GM18498 (cell line): ENCODE data around the gene R3HDML.
"Not testable (repeated sequence)": the region's sequence is repeated elsewhere in the genome, so short reads cannot be mapped to it uniquely, and the experiment has no call there.

Experiments
- ATAC-seq: cut with Tn5 transposase; IDR thresholded peaks from one replicate; pipeline ENCODE4 v1.9.1; 2021; ENCODE audit warnings: mild to moderate bottlenecking, moderate library complexity; ENCODE audit not compliant: unreplicated experiment

R3HDML gene

DNA sequence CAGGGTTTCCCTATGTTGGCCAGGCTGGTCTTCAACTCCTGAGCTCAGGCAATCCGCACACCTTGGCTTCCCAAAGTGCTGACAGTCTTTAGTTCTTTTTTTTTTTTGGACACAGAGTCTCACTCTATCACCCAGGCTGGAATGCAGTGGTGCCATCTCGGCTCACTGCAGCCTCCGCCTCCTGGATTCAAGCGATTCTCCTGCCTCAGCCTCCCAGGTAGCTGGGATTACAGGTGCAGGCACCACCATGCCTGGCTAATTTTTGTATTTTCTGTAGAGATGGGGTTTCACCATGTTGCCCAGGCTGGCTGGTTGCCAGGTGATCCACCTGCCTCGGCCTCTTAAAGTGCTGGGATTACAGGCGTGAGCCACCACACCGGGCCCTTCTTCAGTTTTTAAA lies 9.1 kb upstream of the R3HDML start:
- not testable (repeated sequence) for ATAC-seq

DNA sequence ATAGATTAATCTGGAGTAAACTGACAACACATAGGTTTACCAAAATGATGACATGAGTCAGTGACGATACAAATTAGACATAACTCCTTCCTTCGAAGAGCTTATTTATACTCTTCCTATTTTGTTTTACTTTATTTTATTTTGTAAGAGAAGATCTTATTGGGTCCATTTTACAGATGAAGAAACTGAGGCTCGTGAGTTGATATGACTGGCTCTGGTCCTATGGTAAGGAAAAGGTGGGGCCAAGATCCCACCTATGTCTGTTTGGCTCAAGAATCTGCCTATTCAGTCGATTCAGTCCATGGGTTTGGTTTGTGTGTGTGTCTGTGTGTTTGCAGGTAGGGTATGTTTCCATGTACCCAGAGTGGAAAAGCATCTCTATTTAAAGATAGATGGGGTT lies 8.4 kb upstream of the R3HDML start:
- ATAC-seq, result no peak

DNA sequence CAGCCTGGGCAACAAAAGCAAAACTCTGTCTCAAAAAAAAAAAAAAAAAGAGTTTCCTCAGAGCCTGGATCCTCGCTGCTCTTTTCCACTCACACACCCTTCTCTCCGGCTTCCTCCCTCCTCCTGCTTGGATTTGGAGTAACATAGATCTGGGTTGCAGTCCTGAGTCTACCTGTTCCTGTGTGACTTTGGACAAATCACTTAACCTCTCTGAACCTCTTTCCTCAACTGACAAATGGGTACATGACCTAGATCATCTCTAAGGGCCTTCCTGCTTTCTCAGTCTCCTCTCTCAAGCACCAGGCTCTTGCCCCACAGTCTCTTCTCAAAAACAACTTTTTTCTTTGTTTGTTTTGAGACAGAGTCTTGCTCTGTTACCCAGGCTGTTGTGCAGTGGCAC lies 5.6 kb upstream of the R3HDML start:
- no peak for ATAC-seq

DNA sequence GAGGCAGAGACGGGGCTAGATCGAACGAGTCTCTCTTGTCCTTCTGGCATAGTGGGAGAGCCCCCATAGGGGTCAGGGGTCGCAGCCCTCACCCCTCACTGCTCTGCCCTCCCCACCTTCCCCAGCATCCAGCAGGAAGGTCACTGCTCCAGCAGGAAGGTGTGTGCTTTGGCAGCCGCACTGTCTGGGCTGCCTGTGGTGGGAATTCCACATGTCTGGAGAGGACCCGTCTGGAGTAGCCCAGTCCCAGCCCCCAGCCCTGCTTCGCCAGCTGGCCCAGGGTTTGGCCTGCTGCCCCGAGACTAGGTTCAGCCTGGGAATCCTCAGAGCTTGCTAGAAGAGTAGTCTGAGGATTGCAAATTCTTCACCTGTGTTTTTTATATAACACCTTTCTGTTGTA lies 2.5 kb upstream of the R3HDML start:
- no peak for ATAC-seq

DNA sequence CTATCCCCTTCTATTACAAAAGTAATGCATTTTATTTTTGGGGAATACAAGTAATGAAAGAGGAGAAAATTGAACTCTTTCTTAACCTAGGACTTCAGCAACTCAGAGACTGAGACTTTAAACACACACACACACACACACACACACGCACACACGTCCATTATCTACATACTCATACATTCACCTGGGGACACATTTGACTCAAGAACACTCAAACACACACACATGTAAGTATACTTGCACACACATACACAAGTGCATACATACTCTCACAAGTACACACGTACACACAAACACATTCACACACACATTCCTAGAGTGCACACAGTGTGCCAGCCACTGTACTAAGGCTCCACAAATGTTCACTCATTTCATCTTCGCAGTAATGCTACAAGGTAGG lies 2.1 kb upstream of the R3HDML start:
- no peak for ATAC-seq

DNA sequence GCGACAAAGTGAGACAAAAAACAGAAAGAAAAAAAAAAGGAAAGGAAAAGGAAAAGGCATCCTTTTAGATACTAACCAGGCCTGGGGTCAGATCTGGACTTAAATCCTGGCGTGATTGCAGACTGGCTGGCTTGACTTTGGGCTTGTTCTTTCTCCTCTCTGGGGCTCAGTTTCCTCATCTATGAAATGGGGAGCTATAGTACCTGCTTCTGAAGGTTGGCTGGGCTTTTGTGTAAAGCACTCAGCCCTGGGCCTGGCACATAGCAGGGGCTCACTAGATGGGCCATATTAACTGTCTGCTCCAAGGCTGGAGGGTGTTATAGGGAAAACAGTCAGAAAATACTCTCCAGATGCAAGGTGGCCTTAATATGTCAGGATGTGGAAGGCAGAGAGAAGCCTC lies 1.2 kb upstream of the R3HDML start:
- ATAC-seq, result no peak

DNA sequence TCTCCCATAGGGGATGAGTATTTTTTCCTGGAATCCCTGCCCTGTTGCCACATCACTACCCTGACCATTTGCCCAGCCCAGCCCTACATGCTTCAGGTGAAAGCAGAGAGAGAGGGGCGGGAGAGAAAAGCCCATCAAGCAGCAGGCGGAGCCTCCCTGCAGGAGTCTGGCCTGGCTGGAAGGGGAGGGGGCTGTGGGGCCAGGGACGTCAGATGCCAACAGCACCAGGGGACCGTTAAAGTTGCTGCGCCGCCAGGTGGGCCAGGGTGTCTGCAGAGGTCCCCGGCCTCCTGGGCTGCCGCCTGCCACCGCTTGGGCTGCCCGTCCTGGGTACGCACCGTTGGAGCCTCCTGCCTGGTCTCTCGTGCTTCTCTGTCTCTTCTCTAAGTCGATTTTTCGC lies 757 bp upstream of the R3HDML start:
- ATAC-seq, result no peak

DNA sequence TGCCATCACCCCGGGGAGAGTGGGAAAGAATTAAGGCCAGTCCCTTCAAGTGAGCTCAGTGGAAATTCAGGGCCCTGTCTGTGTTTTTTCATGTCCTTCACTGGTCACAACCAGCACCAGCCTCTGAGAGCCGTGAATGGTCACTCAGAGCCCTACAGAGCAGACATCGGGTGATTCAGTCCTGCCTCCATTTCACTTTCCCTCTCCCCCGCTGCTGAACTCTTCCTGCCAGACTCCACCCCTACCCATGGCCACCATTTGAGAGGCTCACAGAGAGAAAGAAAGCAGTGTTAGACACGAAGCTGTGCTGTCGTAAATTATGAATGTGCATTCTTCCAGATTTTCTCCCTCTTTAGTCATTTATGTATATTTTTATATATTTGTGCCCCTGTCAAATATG lies 5.4 kb downstream of the R3HDML start:
- ATAC-seq, result no peak

DNA sequence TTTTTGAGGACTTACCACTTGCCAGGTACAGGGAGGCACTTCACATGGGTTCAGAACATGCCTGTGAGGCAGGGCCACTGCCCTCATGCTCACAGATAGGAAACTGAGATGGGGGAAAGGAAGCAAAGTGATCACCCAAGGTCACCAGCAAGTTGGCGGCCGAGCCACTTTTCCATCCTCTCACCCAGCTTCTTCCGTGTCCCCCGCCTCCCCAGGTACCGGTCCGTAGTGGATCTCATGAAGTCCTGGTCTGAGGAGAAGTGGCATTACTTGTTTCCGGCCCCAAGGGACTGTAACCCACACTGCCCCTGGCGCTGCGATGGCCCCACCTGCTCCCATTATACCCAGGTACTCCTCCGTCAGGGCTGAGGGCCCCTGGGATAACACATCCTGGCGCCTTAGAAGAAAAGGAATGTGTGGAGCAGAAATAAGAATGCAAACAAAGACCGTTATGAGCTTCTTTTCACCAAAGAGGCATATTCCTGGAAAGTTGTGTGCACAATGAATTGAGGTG lies 6.4 kb downstream of the R3HDML start:
- no peak for ATAC-seq

DNA sequence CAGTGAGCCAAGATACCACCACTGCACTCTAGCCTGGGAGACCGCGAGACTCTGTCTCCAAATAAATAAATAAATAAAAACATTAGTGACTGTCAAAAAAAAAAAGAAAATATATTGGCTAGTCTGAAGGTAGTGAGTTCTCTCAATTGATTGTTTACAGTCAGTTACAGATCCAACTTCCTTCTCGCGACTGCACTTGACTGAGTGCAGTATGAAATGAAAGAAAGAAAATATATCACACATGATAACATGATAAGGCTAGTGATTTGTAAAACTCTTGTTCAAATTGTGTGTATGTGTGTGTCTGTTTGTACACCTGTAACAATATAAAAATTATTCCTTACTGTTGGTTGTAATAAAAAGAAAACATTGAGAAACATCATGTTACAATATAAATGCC lies 7.9 kb downstream of the R3HDML start:
- no peak for ATAC-seq

DNA sequence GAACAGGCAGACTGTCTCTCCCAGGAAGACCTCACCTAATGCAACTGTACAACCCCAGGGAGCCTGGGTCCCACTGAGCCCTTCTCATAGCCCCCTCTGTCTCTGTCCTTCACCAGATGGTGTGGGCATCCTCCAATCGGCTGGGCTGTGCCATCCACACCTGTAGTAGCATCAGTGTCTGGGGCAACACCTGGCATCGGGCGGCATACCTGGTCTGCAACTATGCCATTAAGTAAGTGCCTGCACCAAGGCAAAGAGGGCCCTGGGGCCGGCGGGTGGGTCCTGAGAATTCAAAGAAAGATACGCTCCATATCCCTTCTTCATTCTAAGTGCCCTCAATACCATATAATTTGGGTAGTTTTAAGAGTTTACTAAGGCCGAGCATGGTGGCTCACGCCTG lies 8.3 kb downstream of the R3HDML start:
- no peak for ATAC-seq

DNA sequence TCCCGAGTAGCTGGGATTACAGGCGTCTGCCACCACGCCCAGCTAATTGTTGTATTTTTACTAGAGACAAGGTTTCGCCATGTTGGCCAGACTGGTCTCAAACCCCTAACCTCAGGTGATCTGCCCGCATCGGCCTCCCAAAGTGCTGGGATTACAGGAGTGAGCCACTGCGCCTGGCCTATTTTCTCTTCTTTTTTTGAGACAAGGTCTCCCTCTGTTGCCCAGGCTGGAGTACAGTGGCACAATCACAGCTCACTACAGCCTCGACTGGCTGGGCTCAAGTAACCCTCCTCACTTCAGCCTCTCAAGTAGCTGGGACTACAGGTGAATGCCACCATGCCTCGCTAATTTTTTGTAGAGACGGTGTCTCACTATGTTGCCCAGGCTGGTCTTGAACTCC lies 9.1 kb downstream of the R3HDML start:
- ATAC-seq, result not testable (repeated sequence)

DNA sequence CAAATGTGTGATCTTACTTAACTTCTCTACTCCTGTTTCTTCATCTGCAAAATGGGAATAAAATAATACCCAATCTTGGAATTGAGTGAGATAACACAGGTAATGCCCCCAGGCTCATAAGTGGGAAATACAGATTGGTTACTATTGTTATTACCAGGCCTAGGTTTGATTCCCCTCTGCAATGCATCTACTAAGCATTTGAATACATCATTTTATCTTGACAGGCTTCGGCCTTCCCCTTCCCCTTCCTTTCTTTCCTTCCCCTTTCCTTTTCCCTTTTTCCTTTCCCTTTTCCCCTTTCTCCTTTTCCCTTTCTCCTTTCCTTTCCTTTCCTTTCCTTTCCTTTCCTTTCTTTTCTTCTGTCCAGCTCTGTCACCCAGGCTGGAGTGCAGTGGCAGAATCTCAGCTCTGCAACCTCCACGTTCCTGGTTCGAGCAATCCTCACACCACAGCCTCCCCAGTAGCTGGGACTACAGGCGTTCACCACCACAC lies 11.4 kb downstream of the R3HDML start:
- no peak for ATAC-seq

DNA sequence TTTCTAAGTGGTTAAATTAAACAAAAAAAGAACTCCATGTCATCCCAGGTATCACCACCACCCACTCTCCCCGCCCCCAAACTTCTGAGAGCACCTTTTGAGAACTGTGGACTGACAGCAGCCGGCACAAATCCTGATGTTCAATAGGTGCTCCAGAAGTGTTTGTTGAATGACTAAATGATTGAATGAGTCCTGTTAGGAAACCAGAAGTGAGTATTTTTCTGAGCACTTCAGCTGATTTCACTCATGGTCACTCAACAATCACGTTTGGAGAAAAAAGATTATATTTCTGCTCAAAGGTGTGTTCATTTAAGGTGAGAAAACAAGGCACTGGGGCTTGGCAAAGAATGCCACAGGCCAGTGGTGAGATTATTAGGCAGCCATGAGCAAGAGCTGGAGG lies 12.5 kb downstream of the R3HDML start:
- ATAC-seq, result no peak

DNA sequence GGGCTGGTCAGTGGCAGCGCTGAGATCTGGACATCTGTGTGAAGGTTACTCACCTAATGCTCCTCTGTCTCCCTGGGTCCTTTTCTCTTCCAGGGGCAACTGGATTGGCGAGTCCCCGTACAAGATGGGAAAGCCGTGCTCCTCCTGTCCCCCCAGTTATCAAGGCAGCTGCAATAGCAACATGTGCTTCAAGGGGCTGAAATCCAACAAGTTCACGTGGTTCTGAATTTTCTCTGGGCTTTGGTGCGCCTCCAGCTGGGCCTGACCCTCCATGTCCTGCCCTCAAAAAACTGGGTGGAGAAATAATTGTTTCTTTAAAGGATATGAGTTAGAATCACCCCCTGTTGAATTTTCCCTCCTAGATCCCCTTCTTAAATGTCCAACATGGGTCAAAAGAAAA lies 13.7 kb downstream of the R3HDML start:
- no peak for ATAC-seq

DNA sequence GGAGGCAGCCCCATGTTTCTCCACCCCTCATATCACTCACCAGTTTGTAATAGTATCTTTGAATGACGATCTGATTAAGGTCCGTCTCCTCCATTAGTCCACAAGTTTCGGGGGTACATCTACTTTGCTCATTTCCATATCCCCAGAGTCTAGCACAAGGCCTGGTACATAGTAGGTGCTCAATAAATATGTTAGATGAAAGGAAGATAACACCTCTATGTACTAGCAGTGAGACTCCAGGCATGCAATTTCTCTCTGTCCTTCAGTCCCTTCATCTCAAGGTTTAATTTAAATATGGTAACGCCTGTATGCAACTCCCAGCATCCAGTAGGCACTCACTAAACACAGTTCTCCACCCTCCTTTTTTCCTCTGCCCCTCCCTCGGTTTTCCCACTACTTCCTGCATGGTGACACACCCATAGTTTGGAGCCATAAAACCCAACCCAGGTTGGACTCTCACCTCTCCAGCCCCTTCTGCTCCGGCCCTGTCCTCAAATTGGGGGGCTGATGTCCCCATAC lies 18.2 kb downstream of the R3HDML start:
- ATAC-seq, result no peak

DNA sequence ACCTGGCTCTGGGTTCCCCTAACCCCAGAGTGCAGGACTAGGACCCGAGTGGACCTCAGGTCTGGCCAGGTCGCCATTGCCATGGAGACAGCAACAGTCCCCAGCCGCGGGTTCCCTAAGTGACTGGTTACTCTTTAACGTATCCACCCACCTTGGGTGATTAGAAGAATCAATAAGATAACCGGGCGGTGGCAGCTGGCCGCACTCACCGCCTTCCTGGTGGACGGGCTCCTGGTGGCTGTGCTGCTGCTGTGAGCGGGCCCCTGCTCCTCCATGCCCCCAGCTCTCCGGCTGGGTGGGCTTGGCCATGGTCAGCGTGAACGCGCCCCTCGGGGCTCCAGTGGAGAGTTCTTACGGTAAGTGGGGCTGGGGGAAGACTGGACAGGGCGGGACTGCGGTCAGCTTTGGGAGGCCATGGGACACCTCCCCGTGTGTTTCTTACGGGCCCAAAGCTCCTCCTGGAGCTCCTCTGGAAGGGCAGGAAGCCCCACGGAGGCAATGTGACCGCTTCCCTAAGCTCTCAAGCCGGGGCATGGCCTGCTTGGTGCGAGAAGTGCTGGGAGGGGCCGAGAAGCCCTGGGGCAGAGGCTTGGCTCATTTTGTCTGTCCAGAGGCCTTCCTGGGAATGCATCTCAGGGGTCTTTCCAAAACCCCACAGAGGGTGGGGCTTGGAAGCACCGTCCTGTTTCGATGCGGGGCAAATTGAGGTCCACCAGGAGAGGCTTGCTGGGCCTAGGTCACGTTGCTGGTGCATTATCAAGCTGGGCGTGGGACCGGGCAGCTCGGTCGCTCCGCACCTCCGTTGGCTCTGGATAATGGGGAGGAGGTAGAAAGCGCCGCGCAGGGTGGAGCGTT lies 18.9 kb downstream of the R3HDML start, which contains the start of gene HNF4A:
TSS of gene HNF4A (plus strand) at position 202 of the 855 bp plus-strand sequence. CDS start at position 308, 106 bp downstream.
- ATAC-seq, result no peak

DNA sequence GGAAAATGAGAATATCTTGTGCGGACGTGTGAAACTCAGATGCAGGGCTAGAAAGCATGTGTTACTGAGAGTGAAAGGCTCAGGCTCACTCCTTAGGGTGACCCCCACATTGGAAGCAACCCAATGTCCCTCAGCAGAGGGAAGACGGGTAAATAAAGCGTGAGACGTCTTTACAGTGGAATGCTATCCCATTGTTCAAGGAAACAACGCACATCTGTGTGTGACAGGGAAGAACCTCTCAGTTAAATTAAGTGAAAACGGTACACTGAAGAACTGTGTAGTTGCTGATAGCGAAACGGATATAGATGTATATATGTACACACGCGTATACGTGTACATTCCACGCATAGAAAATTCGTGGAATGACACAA lies 19.5 kb downstream of the R3HDML start:
- ATAC-seq, result no peak

DNA sequence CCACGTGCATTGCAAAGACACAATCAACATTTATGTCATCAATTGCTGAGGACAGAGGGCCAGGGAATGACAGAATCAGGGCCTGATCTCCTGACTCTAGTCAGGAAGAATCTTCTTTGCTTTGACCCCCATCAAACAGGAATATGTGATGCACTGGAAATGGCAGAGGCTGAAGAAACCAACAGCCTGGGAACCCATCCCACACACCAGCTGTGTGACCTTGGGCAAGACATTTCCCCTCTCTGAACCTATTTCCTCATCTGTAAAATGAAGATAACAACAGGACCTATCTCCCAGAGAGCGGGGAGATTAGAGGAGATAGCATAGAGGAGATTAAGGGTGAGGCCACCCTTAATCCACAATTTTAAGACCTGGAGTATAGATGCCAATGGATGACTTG lies 20.2 kb downstream of the R3HDML start:
- no peak for ATAC-seq

DNA sequence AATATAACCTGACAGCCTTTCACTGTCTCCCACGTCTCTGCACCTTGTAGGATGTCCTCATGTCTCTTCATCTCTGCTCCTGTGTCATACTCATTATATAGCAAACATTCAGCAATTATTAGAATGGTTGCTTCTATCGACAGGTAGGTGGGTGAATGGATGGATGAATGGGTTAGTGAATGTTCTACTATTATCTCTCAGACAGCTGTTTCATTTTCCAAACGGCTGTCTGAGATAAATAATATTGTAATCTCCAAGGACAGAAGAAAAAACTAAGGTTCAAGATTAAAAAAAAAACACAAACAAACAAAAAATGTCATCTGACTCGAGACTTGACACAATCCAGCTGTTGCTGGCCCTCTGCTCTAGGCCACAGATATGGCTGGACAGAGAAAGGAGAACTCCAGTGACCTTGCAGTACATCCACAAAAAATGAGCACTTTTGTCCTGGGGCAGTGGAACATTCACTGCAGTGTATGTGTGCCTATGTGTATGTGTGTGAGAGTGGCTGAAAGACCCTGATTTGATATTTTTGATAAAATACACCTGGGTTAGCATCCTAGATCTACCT lies 20.8 kb downstream of the R3HDML start:
- no peak for ATAC-seq

DNA sequence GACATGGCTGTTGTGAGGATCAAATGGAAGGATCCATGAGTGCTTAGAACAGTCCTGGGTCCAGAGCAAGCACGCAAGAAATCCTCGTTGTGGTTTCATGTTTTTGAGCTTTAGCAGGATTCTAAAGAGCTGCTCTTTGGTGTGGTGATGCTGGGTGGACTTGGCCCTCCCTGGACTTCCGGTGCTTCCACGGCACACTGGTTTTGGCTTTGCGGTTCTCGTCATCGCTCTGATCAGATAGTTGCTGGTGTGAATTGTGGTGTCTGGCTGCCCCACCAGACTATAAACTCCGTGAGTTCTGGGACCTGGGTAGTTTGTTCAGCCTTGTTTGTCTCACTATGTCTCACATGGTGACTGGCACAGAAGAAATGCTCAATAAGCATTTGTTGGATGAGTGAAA lies 21.9 kb downstream of the R3HDML start:
- no peak for ATAC-seq

DNA sequence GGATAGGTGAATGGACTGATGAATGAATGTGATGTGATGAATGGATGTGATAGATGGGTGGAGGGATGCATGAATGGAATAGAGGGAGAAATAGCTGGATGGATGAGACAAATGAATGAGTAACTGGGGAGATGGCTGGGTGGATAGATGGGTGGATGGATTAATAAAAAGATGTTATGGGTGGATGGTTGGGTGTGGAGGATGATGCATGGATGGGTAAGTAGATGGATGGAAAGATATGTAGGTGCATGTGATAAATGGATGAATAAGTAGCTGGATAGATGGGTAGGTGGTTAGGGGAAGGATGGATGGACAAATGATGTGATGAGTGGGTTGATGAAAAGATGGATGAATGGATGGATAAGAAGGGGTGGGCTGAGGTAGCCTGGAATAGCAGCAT lies 23.4 kb downstream of the R3HDML start:
- ATAC-seq, result no peak
